GM12874 (cell line): ENCODE data around the gene TMEM225B.

Source experiments
- TF ChIP-seq, protein P1 (sequence below): IDR thresholded peaks from 2 replicates; pipeline ENCODE4 v1.5.1; 2011; ENCODE audit warnings: low read depth, mild to moderate bottlenecking, control low read depth, low read length, moderate library complexity; ENCODE audit not compliant: insufficient read depth

TMEM225B gene

DNA sequence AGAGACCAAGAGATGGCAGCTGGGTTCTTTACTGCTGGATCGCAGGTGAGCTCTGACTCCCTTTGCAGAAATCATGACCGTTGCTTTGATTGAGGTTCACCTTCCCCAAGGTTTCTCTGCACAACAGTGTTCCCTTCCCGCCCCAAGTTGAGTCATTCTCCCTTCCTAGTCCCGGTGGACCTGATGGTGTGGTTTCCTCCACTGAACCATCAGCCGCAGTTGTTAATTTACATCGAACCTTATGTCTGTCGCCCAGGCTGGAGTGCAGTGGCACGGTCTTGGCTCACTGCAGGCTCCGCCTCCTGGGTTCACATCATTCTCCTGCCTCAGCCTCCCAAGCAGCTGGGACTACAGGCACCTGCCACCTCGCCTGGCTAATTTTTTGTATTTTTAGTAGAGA lies 24.5 kb downstream of the TMEM225B start:
- TF ChIP-seq, protein P1, sequence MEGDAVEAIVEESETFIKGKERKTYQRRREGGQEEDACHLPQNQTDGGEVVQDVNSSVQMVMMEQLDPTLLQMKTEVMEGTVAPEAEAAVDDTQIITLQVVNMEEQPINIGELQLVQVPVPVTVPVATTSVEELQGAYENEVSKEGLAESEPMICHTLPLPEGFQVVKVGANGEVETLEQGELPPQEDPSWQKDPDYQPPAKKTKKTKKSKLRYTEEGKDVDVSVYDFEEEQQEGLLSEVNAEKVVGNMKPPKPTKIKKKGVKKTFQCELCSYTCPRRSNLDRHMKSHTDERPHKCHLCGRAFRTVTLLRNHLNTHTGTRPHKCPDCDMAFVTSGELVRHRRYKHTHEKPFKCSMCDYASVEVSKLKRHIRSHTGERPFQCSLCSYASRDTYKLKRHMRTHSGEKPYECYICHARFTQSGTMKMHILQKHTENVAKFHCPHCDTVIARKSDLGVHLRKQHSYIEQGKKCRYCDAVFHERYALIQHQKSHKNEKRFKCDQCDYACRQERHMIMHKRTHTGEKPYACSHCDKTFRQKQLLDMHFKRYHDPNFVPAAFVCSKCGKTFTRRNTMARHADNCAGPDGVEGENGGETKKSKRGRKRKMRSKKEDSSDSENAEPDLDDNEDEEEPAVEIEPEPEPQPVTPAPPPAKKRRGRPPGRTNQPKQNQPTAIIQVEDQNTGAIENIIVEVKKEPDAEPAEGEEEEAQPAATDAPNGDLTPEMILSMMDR = no peak

DNA sequence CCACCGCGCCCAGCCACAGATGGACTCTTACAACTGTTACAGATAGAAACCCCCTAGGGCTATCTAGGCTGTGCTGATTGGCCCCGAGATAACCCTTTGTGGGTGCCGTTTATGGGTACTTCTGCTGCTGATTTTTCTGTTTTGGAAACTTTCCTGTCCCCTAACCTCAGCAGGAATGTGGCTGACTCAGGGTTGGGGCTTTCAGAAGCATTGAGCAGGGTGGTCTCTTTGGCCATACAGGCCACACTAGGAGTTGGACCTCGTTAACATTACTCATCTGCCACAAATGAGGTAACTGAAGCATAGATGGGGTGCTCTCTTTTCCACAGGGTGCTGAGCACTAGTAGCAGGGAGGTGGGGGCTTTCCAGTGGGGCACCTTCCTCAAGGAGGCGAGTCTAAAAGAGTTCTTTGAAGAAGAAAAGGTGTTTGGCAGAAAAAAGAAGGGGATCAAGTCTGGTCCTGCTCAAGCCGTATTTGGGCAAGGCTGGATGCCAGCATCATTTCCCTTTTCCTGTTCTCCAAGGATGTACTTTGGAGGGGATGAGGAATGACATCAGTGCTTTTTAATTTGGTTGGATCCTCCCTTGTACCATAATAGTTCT lies 25.1 kb downstream of the TMEM225B start:
- TF ChIP-seq, protein P1 = no peak

DNA sequence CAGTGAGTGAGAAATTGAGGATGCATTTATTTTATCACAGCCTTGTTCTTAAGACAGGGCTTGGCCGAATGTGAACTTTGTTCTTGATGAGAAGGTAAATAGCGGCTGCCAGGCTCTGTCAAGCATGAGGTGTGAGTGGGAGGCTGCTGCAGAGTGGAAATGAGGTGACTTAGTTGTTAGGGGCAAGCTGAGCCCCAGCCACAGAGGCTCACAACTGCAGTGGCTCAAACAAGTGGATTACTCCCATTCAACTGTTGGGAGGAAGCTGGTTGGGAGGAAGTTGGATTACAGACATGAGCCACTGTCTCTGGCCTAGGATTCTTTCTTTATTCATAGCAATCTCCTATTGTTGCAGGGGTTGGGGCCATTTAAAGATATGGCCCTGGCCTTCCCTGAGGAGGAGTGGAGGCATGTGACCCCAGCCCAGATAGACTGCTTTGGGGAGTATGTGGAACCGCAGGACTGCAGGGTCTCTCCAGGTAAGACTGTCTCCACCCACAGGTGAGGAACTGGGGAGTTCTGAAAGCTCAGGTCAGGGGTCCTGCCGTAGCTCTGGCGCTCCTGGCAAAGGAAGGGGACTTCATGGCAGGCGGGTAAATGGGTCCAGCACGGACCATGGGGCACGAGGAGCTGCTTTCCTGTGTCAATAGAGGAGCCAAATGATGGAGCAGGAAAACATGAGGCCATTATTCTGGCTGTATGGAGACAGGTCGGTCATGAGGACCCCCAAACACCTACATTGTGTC lies 25.8 kb downstream of the TMEM225B start:
- TF ChIP-seq, protein P1 = no peak

DNA sequence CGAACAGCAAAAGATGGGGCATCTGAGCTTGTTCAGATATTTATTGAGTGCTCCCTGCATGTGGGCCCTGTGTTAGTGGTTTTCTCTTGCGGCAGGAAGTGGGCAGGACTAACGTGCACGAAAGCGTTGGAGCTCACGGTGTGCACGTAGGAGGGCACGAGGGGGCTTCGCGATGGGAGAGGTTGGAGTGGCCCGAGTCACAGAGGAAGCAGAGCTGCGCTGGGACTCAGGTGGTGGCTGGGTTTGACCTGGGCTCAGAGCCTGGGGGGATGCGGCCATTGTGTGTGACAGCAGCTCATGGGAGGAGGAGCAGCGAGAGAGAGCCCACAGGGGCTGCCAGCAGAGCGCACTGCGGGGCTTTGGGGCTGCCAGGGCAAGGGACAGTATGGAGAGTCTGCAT lies 26.4 kb downstream of the TMEM225B start:
- TF ChIP-seq, protein P1 = no peak

DNA sequence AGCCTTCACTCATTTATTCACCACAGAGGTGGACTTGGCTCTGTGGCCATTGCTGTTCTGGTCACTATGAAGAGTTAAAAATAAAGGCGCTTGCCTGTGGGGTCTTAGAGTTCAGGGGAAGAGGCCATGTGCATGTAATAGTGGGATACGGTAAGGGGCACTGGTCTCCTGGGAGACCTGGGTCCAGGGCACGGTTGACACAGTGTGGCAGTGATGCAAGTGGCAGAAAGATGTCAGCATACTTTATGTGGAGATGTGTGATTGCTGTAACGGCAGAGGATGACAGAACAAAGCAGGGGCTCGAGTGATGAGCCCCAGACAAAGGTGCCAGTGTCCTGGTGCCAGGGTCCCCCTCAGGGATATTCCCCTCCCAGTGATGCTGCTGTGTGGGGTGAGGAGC lies 27.3 kb downstream of the TMEM225B start:
- TF ChIP-seq, protein P1 = no peak

DNA sequence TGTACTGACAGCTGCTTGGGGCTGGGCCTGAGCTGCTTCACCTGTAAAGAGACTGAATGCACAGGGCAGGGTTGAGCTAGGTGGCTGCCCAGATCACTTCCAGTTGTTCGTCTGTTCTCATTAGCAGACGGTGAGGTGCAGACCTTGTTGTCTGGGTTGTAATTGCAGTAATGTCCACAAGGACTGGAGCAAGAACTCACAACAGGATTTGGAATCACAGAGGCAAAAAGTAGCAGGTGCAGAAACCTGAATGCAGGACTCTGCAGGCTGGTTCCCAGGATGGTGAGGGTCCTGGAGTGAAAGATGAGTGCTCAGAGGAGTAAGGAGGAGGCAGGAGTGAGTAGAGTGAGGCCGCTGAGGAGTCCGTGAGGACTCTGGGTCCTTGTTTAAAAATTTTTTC lies 27.9 kb downstream of the TMEM225B start:
- TF ChIP-seq, protein P1 = no peak

DNA sequence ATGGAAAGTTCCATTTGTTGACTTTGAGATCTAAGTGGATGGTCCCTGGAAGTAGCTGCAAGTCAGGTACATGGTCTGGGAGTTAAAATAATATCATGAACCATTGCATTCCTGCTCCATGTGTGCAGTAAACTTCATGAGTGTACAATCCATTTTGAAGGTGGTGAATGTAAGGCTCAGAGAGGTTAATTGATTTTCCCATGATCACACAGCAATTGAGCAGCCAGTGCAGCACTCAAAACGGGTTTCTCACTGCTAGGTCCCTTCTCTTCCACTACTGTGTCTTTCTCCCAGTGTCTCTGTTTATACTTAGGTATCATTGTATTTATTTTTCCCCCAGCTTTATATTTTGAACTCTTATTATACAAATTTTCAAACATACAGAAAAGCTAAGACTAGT lies 28.6 kb downstream of the TMEM225B start:
- TF ChIP-seq, protein P1 = no peak
